MCF 10A (cell line): ENCODE measurements around the gene MYLIP. TPM values are rescaled to one million over a fixed set of nuclear protein-coding genes. Genes with fewer than 3 reads are reported as not detected.
A peak's percentile ranks its signal among the peaks of the same experiment; 100 is the strongest.

Experiments
- BruUV-seq: library from RNA; stranded (reverse); fragments of 400-500 nt; replicated peaks from 2 replicates; lab custom pipeline; 2021; lab: Mats Ljungman, UMichigan
- CTCF ChIA-PET: fragments of 300-600 bp; sonication (Branson Sonifier 250); formaldehyde crosslinking; extraction: SDS; loops from one replicate; lab custom pipeline; 2021; ENCODE audit warnings: antibody characterized with exemption, inconsistent platforms; lab: Yijun Ruan, JAX
- POLR2A ChIA-PET: fragments of 300-600, 350-650 bp; sonication (Branson Sonifier 250); formaldehyde crosslinking; extraction: SDS; loops from one replicate; lab custom pipeline; 2020; ENCODE audit warnings: antibody characterized with exemption, inconsistent platforms; lab: Yijun Ruan, JAX
- DNase-seq: peaks from one replicate; pipeline ENCODE4 v3.0.0-alpha.2; 2018; ENCODE audit not compliant: unreplicated experiment
- H3K27ac Mint-ChIP-seq: one replicate; pipeline ENCODE4 v1.8.0; 2022; ENCODE audit warnings: mild to moderate bottlenecking, low read depth, mixed read lengths; ENCODE audit not compliant: unreplicated experiment
- H3K27me3 Mint-ChIP-seq: one replicate; pipeline ENCODE4 v1.8.0; 2022; ENCODE audit warnings: mixed read lengths; ENCODE audit not compliant: insufficient read depth, unreplicated experiment
- H3K36me3 Mint-ChIP-seq: one replicate; pipeline ENCODE4 v1.8.0; 2022; ENCODE audit warnings: mild to moderate bottlenecking, moderate library complexity, mixed read lengths; ENCODE audit not compliant: insufficient read depth, unreplicated experiment
- H3K4me1 Mint-ChIP-seq: one replicate; pipeline ENCODE4 v1.8.0; 2022; ENCODE audit warnings: mixed read lengths; ENCODE audit not compliant: insufficient read depth, unreplicated experiment
- H3K4me3 Mint-ChIP-seq: one replicate; pipeline ENCODE4 v1.8.0; 2022; ENCODE audit warnings: mild to moderate bottlenecking, moderate library complexity, mixed read lengths; ENCODE audit not compliant: unreplicated experiment
- H3K9me3 Mint-ChIP-seq: one replicate; pipeline ENCODE4 v1.8.0; 2022; ENCODE audit warnings: mixed read lengths; ENCODE audit not compliant: unreplicated experiment
- intact Hi-C: fragments of 100-400 bp; cut with micrococcal nuclease; formaldehyde crosslinking; loops from 2 replicates; pipeline ENCODE4 v1.14.1; 2022
- total RNA-seq: library from RNA; stranded (reverse); gene quantifications from 2 replicates; pipeline ENCODE4 v1.2.3, GENCODE V29; 2022
- TF ChIP-seq, protein P1 (sequence below): fragments of 200-600 bp; IDR thresholded peaks from one replicate; pipeline ENCODE4 v1.8.0; 2022; ENCODE audit warnings: antibody characterized with exemption, mild to moderate bottlenecking; ENCODE audit not compliant: unreplicated experiment

MYLIP gene
- total RNA-seq, 1 experiment from 2014 or later: 2.1 TPM

DNA sequence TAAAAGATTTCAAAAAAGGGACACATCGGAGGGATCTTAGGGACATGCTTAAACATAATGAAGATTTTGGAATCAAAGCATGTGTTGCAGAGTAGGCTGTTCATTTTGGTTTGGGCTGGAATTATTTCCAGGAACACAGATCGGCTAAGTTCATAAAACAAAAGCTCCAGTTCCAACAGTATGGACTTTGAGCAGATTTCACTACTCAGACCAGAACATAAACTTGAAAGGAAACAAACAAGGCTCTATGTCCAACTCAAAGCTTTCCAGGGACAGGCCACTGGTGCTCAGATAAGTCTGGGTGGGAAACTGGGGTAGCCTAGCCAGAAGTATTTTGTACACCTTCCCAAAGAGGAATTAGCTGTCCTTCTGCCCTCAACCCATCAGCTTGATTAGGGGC, 58.3 kb downstream of the MYLIP start:
- Mint-ChIP-seq H3K9me3 (no peaks in the 10 kb centered on the region), H3K27me3 (peaks cover 18% of the 10 kb centered on the region), H3K36me3 (no peaks in the 10 kb centered on the region), H3K4me3 (no peak overlapping the region), H3K4me1 (no peaks in the 10 kb centered on the region), H3K27ac (no peak overlapping the region)
- CTCF ChIA-PET: interaction anchor here (0.6 to 1.8 kb wide), 7 partner anchors 19 to 695 kb away, joined by 3 to 8 read pairs (median 3); no protein-coding TSS in a partner anchor
- POLR2A ChIA-PET: interaction anchor here (0.6 kb wide), 1 partner anchor 358 kb away, joined by 4 read pairs; no protein-coding TSS in a partner anchor
- BruUV-seq: no TSS peak
- DNase-seq: no peak
- intact Hi-C loops: no loop called here
- TF ChIP-seq, protein P1, sequence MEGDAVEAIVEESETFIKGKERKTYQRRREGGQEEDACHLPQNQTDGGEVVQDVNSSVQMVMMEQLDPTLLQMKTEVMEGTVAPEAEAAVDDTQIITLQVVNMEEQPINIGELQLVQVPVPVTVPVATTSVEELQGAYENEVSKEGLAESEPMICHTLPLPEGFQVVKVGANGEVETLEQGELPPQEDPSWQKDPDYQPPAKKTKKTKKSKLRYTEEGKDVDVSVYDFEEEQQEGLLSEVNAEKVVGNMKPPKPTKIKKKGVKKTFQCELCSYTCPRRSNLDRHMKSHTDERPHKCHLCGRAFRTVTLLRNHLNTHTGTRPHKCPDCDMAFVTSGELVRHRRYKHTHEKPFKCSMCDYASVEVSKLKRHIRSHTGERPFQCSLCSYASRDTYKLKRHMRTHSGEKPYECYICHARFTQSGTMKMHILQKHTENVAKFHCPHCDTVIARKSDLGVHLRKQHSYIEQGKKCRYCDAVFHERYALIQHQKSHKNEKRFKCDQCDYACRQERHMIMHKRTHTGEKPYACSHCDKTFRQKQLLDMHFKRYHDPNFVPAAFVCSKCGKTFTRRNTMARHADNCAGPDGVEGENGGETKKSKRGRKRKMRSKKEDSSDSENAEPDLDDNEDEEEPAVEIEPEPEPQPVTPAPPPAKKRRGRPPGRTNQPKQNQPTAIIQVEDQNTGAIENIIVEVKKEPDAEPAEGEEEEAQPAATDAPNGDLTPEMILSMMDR: no peak

DNA sequence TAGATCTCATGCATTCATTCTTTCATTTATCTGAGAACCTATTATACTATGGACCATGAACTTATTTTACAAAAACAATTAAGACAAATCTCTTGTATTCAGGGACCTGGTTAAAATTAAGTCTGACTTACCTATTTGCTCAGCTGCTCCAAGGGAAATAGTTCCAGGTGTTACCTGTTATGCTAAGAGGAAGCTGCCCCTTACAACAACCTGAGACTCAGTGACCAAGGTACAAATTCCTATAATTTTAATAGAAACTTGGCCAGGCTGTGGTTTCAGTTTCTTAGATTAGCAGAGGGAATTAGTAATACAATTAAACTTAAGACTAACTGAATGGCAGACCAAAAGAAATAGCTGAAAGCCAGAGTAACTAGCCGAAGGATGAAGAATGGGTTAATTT, 61.3 kb downstream of the MYLIP start:
- ChIA-PET POLR2A (no interaction called here), CTCF (interaction anchor here (0.6 to 2.1 kb wide), 7 partner anchors 11 to 499 kb away, joined by 3 to 5 read pairs (median 3); partner anchors contain the start of gene MYLIP)
- Mint-ChIP-seq H3K9me3 (no peaks in the 10 kb centered on the region), H3K27me3 (peaks cover 18% of the 10 kb centered on the region), H3K36me3 (no peaks in the 10 kb centered on the region), H3K4me3 (no peak overlapping the region), H3K27ac (no peak overlapping the region), H3K4me1 (no peaks in the 10 kb centered on the region)
- no peak for DNase-seq
- intact Hi-C loops: no loop called here
- BruUV-seq: no TSS peak
- TF ChIP-seq, protein P1: no peak

DNA sequence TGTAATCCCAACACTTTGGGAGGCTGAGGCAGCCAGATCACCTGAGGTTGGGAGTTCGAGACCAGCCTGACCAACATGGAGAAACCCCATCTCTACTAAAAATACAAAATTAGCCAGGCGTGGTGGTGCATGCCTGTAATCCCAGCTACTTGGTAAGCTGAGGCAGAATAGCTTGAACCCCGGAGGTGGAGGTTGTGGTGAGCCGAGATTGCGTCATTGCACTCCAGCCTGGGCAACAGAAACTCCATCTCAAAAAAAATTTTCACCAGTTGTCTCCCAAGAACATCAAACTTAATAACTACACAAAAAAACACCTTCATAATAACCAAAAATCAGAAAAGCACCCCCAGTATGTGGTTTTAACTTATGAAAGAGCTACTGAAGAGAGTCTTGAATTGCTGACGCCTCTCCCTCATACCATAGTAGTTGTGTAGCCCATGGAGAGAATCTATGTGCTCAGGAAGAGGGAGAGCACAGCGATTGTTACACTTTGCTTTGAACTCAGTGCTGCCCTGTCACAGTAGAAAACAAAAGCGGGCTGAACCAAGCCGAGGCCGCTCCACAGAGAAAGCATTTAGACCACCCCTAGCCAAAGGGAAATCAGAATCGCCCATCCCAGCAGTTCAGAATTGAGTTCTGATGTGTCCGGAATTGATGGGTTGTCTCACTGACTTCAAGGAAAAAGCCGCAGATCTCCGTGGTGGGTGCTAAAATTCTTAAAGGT, 67.5 kb downstream of the MYLIP start:
- H3K9me3 Mint-ChIP-seq: no peaks in the 10 kb centered on the region
- no peaks in the 10 kb centered on the region for H3K4me1 Mint-ChIP-seq
- TF ChIP-seq, protein P1: no peak
- intact Hi-C loops: no loop called here
- peak overlapping the region; percentile 33 for H3K4me3 Mint-ChIP-seq
- H3K36me3 Mint-ChIP-seq: no peaks in the 10 kb centered on the region
- ChIA-PET POLR2A (interaction anchor here (0.6 kb wide), 1 partner anchor 13 kb away, joined by 3 read pairs; no protein-coding TSS in a partner anchor), CTCF (interaction anchor here (0.6 to 2.4 kb wide), 7 partner anchors 9 to 504 kb away, joined by 3 to 13 read pairs (median 4); no protein-coding TSS in a partner anchor)
- H3K27me3 Mint-ChIP-seq: no peaks in the 10 kb centered on the region
- DNase-seq: no peak
- no TSS peak for BruUV-seq
- no peak overlapping the region for H3K27ac Mint-ChIP-seq

DNA sequence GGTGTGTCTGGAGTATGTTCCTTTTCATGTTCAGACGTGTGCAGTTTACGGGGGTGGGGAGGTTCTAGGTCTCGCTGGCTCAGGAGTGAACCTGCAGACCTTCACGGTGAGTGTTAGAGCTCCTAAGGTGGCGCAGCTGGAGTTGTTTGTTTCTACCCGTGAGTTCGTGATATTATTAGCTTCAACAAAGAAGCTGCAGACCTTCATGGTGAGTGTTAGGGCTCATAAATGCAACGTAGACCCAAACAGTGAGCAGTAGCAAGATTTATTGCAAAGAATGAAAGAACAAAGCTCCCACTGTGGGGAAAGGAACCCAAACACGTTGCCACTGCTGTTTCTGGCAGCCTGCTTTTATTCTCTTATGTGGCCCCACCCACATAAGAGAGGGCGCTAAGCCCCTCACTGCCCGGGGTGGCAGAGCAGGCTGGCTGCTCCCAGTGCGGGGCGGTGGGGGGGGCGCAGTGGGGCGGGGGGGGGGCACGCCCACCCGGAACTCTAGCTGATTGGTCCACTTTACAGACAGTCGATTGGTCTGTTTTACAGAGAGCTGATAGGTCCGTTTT, 68.2 kb downstream of the MYLIP start:
- Mint-ChIP-seq H3K27ac (no peak overlapping the region), H3K36me3 (no peaks in the 10 kb centered on the region), H3K9me3 (no peaks in the 10 kb centered on the region), H3K4me3 (peak overlapping the region; percentile 33), H3K27me3 (no peaks in the 10 kb centered on the region), H3K4me1 (no peaks in the 10 kb centered on the region)
- TF ChIP-seq, protein P1: no peak
- CTCF ChIA-PET: interaction anchor here (0.6 to 2.4 kb wide), 7 partner anchors 9 to 505 kb away, joined by 3 to 13 read pairs (median 4); no protein-coding TSS in a partner anchor
- intact Hi-C loops: no loop called here
- DNase-seq: no peak
- POLR2A ChIA-PET: no interaction called here
- no TSS peak for BruUV-seq
